GM06990 (cell line): ENCODE data around the gene GNB4.

ENCODE experiments used
- DNase-seq: peaks from one replicate; pipeline ENCODE4 v3.0.0-alpha.2; 2011; ENCODE audit not compliant: insufficient read length; ENCODE audit errors: extremely low read depth
- H3K27me3 ChIP-seq: replicated peaks from 2 replicates; pipeline ENCODE4 v1.6.0; 2011; ENCODE audit warnings: low read length; ENCODE audit not compliant: control insufficient read depth, insufficient read depth
- H3K36me3 ChIP-seq: 2 replicates; pipeline ENCODE4 v1.5.1; 2011; ENCODE audit warnings: low read length; ENCODE audit not compliant: control insufficient read depth, insufficient read depth
- H3K4me3 ChIP-seq: replicated peaks from 2 replicates; pipeline ENCODE4 v1.5.1; 2011; ENCODE audit warnings: low read depth, mild to moderate bottlenecking, control low read depth, low read length
- TF ChIP-seq, protein P1 (sequence below): IDR thresholded peaks from 2 replicates; pipeline ENCODE4 v1.5.1; 2011; ENCODE audit warnings: low read length, control low read depth, mild to moderate bottlenecking, inconsistent platforms; ENCODE audit not compliant: insufficient read depth, poor library complexity, severe bottlenecking

Gene GNB4

DNA sequence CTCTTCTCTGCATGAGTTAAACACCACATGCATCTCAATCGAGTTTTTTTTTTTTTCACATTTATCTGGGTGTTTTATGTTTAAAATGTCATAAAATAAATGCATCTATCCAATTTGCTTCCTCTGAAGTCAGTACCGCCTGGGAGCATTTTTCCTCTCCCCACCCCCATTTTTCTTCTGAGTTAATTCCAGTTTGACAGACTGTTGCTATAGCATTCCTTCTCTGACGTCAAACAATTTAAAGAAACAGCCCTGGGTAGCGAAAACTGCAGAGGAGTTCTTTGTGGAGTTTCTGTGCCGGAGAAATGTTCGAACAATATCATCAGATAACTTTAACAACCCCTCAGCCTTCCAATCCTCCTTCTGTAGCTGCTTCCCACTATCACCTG is 900 bp upstream of the GNB4 start:
- H3K36me3 ChIP-seq: no peaks in the 10 kb centered on the region
- no peaks in the 10 kb centered on the region; the same call in none of the 2 replicates for H3K27me3 ChIP-seq
- H3K4me3 ChIP-seq: no peak overlapping the region
- TF ChIP-seq, protein P1, sequence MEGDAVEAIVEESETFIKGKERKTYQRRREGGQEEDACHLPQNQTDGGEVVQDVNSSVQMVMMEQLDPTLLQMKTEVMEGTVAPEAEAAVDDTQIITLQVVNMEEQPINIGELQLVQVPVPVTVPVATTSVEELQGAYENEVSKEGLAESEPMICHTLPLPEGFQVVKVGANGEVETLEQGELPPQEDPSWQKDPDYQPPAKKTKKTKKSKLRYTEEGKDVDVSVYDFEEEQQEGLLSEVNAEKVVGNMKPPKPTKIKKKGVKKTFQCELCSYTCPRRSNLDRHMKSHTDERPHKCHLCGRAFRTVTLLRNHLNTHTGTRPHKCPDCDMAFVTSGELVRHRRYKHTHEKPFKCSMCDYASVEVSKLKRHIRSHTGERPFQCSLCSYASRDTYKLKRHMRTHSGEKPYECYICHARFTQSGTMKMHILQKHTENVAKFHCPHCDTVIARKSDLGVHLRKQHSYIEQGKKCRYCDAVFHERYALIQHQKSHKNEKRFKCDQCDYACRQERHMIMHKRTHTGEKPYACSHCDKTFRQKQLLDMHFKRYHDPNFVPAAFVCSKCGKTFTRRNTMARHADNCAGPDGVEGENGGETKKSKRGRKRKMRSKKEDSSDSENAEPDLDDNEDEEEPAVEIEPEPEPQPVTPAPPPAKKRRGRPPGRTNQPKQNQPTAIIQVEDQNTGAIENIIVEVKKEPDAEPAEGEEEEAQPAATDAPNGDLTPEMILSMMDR: no peak
- DNase-seq: no peak

DNA sequence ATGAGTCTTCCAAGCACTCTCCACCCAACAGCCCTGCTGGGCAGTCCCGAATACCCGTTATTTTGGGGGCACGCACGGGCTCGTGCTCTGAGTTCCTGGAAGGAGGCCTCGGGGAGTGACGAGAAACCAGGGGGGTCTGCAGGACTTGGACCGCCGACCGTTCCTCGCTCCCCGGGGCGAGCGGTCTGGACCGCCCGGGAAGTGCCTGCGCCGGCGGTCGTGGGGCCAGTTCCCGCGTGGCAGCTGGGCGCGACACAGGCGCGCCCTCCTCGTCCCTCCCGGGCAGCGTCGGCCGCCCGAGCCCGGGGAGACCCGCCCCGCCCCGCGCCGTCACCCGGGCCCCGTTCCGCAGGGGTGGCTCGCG is 387 bp downstream of the GNB4 start:
- TF ChIP-seq, protein P1: no peak
- Histone ChIP-seq H3K27me3 (no peaks in the 10 kb centered on the region; the same call in none of the 2 replicates), H3K4me3 (peak overlapping the region; percentile 70), H3K36me3 (no peaks in the 10 kb centered on the region)
- DNase-seq: no peak

DNA sequence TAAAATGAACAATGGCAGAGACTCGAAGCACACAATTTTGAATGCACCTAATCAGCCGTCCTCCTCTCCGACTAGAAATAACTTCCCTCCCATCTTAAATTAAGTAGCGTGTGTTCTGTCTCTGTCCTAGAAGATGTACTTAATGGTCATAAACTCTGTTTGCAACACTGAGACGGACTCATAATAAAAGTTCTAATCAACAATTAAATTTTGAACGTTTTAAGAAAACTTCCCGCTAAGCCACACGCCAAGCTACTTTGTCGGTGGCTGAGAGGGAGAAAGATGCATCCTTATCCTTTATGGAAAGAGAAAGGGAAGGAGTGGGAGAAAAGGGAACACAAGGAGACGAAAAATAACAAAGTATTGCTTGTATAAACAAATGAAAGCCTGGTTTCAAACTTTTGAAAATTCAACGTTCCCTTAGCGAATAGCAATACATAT is 989 bp downstream of the GNB4 start:
- Histone ChIP-seq H3K4me3 (peak overlapping the region; percentile 70), H3K27me3 (no peaks in the 10 kb centered on the region; the same call in none of the 2 replicates), H3K36me3 (no peaks in the 10 kb centered on the region)
- no peak for DNase-seq
- TF ChIP-seq, protein P1: no peak

DNA sequence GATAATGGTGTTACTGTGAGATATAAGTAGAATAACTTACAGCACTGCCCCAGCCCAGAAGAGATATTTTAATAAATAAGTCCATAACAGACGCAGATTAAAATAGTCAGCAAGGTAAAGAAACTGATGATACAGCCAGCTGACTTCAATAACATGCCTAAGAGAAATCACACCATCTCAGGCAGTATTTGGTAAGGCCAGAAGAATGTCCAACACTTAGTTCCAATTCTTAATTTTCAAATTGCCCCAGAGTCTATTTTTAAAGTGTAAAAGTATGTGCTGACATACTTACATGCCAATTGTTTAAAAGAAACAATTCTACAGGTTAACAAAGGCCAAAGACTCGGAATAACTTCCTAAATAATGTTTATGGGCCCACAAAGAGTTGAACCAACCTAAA is 1.6 kb downstream of the GNB4 start:
- DNase-seq: no peak
- Histone ChIP-seq H3K4me3 (no peak overlapping the region; the same call in 1 of the 2 replicates), H3K36me3 (no peaks in the 10 kb centered on the region), H3K27me3 (no peaks in the 10 kb centered on the region; the same call in none of the 2 replicates)
- TF ChIP-seq, protein P1: no peak

DNA sequence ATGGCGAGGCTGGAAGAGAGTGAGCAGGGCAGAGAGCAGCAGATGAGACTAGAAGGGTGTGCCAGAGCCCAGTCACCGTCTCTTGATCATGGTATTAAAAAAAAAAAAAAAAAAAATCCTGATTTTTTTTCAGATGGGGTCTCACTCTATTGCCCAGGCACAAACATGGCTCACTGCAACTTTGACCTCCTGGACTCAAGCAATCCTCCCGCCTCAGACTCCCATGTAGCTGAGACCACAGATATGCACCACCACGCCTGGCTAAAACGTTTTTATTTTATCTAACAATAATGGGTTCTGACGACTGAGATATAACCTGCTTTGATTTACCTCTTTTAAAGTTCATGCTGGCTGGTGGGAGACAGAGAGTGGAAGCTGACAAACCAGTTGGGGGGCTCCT is 4.0 kb downstream of the GNB4 start:
- no peak for DNase-seq
- TF ChIP-seq, protein P1: no peak
- Histone ChIP-seq H3K27me3 (no peaks in the 10 kb centered on the region), H3K4me3 (no peak overlapping the region), H3K36me3 (no peaks in the 10 kb centered on the region)

DNA sequence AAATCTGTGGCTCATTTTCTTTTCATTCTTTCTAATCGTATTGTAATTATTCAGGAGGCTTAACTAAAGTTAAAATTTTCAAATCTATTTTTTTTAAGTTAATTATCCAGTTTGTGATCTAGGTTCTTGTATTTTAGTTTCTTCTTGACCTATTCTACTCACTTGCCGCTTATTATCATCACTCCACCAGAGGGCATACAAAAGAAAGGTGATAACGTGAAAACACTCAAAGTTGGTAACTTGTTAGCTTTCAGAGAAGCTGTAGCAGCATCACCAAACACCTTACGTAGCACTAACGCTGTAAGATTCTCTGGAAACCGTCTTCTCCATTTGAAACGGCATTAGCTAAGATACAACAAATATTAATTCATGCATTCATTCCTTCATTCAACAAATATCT is 4.8 kb downstream of the GNB4 start:
- H3K36me3 ChIP-seq: no peaks in the 10 kb centered on the region
- no peak for DNase-seq
- TF ChIP-seq, protein P1: peak; percentile 24
- no peaks in the 10 kb centered on the region for H3K27me3 ChIP-seq
- no peak overlapping the region for H3K4me3 ChIP-seq
